HG03521 (cell line): ENCODE data around the gene BOLA3.
"Not testable (repeated sequence)": the region's sequence is repeated elsewhere in the genome, so short reads cannot be mapped to it uniquely, and the experiment has no call there.

Source experiments
- ATAC-seq: cut with Tn5 transposase; IDR thresholded peaks from one replicate; pipeline ENCODE4 v1.9.1; 2021; ENCODE audit warnings: mild to moderate bottlenecking, moderate library complexity; ENCODE audit not compliant: unreplicated experiment

Gene BOLA3, protein sequence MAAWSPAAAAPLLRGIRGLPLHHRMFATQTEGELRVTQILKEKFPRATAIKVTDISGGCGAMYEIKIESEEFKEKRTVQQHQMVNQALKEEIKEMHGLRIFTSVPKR

DNA sequence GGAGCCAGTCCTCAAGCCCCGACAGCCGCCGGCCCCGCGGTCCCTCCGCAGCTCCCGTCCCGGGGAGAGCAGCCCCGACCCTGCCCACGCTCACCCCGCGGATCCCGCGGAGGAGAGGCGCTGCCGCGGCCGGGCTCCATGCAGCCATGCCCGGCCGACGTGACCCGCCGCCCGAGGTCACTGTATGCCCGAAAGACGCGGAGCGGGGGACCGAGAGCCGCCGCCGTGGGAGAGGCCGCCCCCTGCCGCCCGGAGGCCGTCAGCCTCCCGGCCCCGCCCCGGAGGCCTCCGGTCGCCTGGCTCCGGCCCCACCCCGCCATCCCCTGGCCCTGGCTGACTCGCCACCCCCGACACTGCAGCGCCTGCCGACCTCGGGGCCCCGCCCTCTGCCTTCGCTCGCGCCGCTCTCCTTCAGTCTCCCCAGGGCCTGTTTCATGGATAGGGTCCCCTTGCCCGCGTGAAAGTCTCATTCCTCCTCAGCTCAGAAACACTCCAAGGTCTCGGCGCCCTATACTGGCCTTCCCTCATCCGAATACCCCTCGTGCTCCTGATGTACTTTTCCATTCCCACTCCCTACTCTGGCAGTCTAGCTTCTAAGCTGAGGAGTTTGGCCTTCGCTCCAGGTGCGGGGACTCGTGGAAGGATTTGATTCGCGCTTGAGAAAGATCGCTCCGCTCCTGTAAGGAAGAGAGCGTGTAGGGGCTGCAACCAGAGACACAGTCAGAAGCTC, at the start of gene BOLA3:
Gene BOLA3, minus strand, starts transcription at position 186 of the 730 bp plus-strand sequence. Its CDS starts 38 bp downstream, at position 148.
- ATAC-seq: peak; percentile 95

DNA sequence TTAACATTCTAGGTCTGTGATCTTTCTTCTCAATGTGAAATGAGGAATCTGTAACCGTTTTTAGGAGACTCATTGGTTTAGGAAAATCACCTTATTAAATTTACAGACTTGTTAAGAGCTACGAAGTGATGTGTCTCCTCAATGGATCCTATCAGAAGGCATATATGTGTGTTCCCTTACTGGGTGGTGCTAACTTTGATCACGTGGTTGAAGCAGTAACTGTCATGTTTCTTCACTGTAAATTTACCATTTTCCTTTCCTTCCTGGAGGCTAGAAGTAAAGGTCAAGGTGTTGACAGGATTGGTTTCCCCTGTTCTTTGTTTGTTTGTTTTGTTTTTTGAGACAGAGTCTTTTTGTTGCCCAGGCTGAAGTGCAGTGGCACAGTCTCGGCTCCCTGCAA, 49.3 kb upstream of the BOLA3 start:
- ATAC-seq: no peak

DNA sequence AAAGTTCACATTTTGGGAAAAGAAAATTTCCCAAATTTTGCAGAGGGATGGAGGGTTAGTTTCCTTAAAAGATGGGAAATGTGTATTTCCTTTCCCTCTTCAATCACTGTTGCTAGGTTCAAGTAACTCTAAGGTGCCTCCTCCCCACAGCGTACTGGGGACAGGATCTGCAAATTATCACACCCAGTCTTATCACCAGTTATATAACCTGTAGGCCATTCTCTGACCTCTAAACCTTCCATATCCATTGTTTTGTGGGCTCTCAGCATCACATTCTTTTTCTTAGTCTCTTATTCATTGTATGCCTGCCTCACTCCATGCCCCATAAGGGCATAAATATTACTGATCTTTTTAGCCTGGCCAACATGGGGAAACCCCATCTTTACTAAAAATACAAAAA, 47.1 kb upstream of the BOLA3 start:
- ATAC-seq: no peak

DNA sequence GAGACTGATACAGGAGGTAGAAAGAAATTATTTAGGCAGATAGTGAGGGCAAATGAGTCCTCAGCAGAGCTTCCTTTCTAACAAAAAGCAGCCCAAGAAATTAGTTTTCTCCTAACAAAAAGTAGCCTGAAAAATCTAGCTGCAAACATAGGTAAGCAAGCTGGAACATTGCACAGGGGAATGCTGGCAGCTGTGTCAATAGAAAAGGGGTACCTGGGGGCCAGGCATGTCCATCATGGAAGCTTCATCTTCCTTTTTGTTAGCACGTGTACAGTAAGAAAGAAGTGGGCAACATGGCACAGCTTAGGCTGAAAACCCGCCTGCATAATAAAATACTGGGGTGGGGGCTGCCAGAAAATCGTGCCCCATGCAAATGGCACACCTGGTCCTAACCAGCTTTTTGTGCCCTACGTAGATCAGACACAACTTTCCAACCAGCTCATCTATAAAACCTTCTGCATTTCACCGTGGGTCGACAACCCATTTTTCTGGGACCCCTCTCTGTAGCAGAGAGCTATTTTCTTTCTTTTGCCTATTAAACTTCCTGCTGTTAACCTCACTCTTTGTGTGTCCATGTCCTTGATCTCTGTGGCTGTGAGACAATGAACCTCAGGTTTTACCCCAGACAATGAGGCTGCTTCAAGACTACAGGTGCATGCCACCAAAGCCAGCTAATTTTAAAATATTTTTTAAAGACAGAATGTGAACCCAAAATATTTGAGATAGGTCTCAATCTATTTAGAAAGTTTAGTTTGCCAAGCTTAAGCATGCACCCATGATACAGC, 44.1 kb upstream of the BOLA3 start:
- no peak for ATAC-seq

DNA sequence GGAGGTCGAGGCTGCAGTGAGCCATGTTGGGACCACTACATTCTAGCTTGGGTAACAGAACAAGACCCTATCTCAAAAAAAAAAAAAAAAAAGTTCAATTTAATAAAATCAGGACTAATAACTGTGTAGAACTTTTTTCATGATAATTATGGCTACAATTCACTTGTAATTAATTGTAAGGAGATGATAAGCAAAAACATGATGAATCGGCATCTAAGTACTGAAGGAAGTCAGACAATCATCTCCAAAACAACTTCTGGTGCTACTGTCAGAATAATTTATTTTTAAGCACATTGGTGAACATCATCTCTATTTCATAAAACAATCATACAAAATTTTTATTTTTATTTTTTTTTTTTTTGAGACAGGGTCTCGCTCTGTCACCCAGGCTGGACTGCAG, 41.0 kb upstream of the BOLA3 start:
- no peak for ATAC-seq

DNA sequence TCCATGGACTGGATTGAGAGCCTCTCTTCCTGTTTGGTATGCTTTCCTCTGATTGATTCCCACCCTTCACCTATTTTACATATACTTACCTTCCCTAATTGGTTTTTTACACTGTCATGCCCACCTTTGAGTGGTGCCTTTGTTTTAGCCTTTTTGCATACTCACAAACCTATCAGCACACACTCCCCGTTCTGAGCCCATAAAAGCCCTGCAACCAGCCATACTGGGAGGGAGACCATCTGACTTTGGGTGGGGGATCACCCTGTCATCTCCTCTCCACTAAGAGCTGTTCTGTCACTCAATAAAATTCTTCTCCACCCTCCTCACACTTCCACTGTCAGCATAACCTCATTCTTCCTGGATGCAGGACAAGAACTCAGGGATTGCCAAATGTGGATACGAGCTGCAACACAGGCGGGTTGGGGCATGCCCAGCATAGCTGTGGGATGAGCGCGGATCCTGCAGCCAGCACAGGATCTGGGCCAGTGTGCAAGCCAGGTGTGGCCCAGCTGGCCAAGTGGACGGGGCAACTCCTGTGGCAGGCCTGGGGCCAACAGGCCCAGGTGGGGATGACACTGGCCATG, 40.4 kb upstream of the BOLA3 start:
- ATAC-seq: no peak

DNA sequence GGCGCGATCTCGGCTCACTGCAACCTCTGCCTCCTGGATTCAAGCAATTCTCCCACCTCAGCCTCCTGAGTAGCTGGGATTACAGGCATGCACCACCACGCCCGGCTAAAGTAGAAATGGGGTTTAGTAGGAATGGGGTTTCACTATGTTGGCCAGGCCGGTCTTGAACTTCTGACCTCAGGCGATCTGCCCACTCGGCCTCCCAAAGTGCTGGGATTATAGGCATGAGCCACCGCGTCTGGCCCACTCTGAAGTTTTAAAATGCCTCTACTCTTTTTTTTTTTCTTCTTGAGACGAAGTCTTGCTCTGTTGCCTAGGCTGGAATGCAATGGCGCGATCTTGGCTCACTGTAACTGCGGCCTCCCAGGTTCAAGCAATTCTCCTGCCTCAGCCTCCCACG, 39.0 kb upstream of the BOLA3 start:
- not testable (repeated sequence) for ATAC-seq

DNA sequence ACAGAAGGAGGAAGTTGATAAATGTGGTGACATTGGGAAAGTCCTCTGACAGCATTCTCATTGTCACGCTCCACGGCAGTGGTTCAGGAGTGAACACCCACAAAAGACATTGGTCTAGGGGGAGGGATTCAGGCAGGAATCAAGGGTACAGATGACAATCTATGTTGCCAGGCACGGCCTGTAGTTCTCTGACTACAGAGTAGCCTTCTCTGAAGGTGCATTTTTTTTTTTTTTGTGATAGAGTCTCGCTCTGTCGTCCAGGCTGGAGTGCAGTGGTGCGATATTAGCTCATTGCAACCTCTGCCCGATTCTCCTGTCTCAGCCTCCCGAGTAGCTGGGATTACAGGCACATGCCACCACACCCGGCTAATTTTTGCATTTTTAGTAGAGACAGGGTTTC, 38.3 kb upstream of the BOLA3 start:
- ATAC-seq: peak; percentile 46

DNA sequence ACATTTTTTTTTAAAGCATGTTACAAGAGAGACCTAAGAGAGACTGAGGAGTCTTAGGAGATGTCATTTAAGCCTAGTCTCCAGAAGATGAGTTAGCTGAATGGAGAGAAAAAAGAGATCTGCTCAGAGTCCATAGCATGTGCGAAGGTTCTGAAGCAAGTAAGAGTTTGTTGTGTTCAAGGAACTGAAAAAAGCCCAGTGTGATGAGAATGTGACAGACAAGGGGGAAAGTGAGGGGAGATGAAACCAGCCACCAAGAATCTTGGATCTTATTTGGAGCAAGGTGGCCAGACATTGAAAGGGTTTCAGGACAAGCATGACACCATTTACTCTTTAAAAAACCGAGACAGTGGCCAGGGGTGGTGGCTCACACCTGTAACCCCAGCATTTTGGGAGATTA, 36.2 kb upstream of the BOLA3 start:
- no peak for ATAC-seq

DNA sequence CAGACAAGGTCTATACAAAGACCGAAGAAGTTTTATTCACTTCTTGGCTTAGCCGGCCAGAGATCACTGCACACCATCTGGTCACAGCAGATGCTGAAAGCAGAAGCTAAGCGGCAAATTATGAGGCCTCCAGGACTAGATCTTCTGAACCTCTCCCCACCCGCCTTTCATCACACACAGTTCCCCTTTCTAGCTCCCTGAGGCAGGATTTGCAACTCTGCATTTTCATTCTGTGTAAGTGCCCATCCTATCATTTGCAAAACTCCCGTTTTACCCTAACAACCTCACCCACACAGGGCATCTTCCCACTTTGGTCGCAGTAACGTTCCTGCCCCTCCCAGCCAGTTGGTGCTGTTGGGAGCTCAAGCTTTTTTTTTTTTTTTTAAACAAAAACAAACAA, 34.0 kb upstream of the BOLA3 start:
- peak; percentile 16 for ATAC-seq

DNA sequence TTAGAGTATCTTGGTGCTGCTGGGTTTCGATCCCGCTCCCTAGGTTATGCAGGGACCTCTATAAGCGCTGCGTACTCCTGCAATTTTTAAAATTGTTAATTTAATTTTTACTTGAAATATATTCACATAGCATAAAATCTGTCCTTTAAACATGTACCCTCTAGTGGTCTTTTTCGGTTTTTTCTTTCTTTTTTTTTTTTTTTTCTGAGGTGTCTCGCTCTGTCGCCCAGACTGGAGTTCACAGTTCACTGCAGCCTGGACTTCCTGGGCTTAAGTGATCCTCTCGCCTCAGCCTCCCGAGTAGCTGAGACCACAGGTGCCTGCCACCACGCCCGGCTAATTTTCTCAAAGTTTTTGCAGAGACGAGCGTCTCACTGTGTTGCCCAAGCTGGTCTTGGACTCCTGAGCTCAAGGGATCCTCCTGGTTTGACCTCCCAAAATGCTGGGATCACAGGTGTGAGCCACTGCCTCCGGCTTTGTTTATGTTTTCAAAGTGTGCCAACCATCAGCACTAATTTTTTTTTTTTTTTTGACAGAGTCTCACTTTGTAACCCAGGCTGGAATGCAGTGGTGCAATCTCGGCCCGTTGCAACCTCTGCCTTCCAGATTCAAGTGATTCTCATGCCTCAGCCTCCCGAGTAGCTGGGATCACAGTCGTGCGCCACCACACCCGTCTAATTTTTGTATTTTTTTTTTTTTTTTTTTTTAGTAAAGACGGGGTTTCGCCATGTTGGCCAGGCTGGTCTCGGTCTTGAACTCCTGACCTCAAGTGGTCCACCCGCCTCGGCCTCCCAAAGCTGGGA, 31.6 kb upstream of the BOLA3 start:
- ATAC-seq: peak; percentile 7

DNA sequence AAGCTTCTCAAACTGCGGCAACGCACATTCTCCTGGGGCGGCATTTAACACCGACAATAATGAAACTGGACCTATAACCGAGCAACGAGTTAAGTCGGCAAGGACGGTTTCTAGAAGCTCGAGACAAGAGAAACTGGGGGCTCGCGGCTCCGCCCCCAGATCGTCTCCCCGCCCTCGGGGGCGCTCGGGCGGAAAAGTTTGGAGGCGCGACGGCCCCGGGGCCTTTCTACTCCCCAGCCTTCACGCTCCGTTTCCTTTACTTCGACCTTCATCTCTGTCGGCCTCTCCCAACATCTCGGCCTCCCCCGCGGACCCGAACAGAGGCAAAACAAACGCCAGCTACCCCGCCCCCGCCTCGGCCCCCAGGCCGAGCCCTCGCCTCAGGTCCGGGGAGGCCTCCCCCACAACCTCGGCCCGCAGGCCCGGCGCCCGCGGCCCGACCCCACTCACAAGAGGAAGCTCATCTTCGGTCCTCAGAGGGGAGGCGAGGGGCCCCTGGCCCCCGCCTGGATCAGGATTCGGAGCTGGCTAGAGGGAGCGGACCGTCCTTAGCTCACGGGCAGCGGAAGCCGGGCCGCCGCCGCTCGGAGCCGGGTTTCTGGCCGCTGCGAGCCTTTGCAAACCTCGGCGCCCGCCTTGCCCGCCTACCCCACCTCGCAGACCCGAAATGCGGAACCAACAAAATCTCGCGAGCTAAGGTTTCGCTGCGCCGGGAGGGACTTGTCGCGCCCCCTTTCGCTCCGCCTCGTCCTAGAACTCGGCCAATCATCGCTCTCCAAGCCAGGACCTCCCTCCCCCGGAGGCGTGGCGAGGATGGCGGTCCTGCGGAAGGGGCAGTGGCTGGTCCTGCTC, 30.7 kb upstream of the BOLA3 start, which contains the start of gene MOB1A:
Gene MOB1A, minus strand, starts transcription at position 669 of the 852 bp plus-strand sequence. Its CDS starts 205 bp downstream, at position 464.
- peak; percentile 81 for ATAC-seq

DNA sequence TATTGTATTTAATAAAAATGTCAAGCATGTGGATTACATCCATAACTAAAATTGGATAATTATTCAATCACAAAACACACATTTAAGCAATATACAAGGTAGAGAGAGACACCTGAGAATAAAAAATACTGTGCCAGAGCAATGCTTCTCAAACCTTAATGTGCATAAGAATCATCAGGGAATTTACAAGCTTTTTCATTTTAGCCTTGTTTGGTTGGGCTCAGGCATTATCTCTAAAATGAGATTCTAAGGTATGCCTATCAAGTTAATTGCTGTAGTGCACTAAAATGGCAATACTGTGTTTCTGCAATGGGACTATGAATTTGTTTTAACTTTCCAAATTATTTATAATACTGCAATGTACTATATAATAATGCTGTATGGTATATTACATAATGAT, 30.0 kb upstream of the BOLA3 start:
- ATAC-seq: no peak

DNA sequence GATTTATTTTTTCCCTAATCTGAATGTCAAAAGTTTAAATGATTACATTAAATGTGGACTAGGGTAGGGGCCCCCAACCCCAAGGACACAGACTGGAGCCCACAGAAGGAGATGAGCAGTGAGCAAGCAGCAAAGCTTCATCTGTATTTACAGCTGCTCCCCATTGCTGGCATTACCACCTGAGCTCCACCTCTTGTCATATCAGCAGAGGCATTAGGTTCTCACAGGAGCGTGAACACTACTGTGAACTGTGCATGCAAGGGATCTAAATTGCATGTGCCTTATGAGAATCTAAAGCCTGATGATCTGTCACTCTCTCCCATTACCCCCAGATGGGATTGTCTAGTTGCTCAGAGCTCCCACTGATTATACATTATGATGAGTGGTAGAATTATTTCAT, 27.2 kb upstream of the BOLA3 start:
- no peak for ATAC-seq

DNA sequence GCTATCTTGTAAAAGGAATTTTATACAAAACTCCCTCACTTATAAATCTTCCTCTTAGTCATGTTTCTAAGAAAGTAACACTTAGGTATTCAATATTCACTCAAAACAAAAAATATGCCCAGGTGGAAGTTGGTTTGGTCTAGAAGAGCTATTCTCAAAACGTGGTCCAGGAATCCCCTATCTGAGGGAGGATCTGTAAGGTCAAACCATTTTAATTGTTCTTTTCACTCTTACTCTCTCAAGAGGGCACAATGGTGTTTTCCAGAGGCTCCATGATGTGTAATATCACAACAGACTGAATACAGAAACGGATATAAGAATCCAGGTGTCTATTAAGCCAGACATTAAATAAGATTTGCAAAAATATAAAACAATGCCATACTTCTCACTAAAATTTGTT, 21.0 kb upstream of the BOLA3 start:
- ATAC-seq: no peak

DNA sequence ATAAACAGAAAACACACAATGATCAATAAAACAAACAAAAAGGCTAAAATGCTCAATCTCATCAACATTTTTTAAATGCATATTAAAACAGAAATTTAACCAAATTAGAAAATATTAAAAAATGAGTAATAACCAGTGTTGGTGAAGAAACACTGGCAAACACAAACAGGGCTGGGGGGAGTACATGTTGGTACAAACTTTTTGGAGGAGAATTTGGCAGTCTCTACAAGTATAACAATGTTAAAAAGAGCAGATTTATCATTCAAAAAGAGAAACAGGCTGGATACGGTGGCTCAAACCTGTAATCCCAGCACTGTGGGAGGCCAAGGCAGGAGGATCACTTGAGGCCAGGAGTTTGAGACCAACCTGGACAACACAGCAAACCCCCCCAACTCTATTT, 17.0 kb upstream of the BOLA3 start:
- ATAC-seq: no peak

DNA sequence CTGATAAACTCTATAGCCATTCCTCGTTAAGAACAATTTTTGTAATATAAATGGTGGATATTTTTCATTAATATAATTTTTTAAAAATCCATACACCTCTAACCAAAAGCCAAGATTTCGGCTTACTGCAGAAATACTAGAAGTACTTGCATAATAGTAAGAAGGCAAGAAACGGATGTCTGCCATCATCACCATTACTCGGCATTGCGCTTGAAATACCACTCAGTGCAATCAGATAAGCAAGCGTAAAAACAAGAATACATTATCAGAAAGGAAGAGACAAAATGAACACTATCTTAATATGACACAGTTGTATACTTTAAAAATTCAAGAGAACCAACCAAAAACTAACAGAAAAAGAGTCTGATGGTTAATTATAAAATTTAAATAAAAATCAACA, 15.2 kb upstream of the BOLA3 start:
- no peak for ATAC-seq

DNA sequence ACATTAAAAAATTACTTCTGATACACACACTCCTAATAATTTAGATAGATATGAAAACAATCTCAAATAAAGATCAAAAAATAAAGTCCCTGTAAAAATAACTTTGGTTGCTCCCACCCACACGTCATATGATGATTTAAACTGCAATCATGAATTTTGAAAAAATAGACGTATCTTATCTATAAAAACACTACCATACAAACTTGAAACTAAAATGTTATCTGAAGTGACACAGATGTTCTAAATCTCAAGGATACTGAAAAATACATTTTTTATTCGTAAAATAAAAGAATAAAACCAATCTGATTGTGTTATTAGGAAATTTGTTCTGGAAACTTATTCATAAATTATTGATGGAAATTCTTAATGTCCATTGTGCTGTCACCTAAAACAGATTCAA, 8.1 kb upstream of the BOLA3 start:
- ATAC-seq: no peak

DNA sequence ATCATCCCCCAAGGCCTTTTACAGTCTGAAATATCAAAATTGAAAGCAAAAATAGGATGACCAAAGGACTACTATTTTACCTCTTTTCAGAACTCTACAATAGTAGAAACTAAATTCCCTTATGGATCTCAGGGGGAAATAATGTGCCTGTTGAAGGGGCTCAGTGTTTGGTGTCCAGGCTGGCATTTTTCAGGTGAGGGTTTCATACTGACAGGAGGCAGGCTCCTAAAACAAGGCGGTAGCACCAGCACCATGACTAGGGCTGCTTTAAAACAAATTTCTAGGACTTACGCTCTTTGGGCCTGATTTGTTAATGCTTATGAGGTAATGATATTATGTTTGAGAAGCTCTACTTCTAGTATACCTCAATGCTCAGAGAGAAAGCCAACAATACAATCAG, 5.2 kb upstream of the BOLA3 start:
- ATAC-seq: no peak
